HUES48 (cell line): ENCODE results near the gene PEX26.
"Not testable (repeated sequence)": the region's sequence is repeated elsewhere in the genome, so short reads cannot be mapped to it uniquely, and the experiment has no call there.

Source experiments
- H3K27ac ChIP-seq: one replicate; pipeline ENCODE4 v1.7.0; 2013; ENCODE audit warnings: low read depth, low read length, inconsistent platforms
- H3K27me3 ChIP-seq: 2 replicates; pipeline ENCODE4 v1.6.1; 2013; ENCODE audit warnings: mild to moderate bottlenecking, low read length; ENCODE audit not compliant: control insufficient read depth, insufficient read depth
- H3K36me3 ChIP-seq: 2 replicates; pipeline ENCODE4 v1.6.1; 2013; ENCODE audit warnings: low read length; ENCODE audit not compliant: control insufficient read depth, insufficient read depth
- H3K4me1 ChIP-seq: 2 replicates; pipeline ENCODE4 v1.6.1; 2013; ENCODE audit warnings: mild to moderate bottlenecking, low read length; ENCODE audit not compliant: control insufficient read depth, insufficient read depth
- H3K4me3 ChIP-seq: 2 replicates; pipeline ENCODE4 v1.5.1; 2013; ENCODE audit warnings: mild to moderate bottlenecking, low read depth, low read length
- H3K9ac ChIP-seq: 2 replicates; pipeline ENCODE4 v1.6.1; 2013; ENCODE audit warnings: mild to moderate bottlenecking, low read depth, low read length, moderate library complexity
- H3K9me3 ChIP-seq: 2 replicates; pipeline ENCODE4 v1.6.1; 2013; ENCODE audit warnings: low read length; ENCODE audit not compliant: control insufficient read depth, insufficient read depth

The PEX26 gene

DNA sequence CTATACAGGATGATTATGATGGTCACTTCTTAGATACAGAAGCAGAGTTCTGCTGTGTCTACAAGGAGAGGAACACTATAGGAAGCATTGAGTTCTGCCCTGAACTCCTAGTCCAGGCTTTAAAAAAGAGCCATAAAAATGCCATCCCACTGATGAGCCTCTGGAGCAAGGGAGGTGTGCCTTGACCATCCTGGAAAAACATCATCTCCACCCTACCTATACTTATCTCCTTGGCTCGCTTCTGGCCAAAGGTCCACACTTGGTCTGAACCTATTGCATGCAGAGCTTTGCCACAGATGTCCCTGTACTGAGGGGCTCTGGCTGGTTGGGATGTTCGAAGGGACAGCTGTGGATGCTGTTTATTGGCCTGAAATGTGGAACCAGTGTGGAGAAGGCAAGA lies 4.3 kb upstream of the PEX26 start:
- H3K27me3 ChIP-seq, result no peaks in the 10 kb centered on the region
- H3K36me3 ChIP-seq, result no peaks in the 10 kb centered on the region
- H3K4me3 ChIP-seq, result no peak overlapping the region
- H3K9me3 ChIP-seq, result no peaks in the 10 kb centered on the region
- H3K27ac ChIP-seq, result no peak overlapping the region
- H3K4me1 ChIP-seq, result peaks cover 5% of the 10 kb centered on the region
- no peak overlapping the region for H3K9ac ChIP-seq

DNA sequence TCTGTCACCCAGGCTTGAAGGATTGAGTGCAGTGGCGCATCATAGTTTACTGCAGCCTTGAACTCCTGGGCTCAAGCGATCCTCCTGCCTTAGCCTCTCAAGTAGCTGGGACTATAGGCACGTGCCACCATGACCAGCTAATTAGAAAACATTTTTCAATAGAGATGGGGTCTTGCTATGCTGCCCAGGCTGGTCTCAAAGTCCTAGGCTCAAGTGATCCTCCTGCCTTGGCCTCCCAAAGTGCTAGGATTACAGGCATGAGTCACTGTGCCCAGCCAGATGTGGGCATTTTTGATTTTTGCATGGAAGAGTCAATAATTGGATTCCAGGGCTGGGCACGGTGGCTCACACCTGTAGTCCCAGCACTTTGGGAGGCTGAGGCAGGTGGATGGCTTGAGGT lies 3.9 kb upstream of the PEX26 start:
- not testable (repeated sequence) for H3K36me3 ChIP-seq, H3K9ac ChIP-seq, H3K4me1 ChIP-seq, H3K9me3 ChIP-seq, H3K4me3 ChIP-seq, H3K27me3 ChIP-seq, H3K27ac ChIP-seq

DNA sequence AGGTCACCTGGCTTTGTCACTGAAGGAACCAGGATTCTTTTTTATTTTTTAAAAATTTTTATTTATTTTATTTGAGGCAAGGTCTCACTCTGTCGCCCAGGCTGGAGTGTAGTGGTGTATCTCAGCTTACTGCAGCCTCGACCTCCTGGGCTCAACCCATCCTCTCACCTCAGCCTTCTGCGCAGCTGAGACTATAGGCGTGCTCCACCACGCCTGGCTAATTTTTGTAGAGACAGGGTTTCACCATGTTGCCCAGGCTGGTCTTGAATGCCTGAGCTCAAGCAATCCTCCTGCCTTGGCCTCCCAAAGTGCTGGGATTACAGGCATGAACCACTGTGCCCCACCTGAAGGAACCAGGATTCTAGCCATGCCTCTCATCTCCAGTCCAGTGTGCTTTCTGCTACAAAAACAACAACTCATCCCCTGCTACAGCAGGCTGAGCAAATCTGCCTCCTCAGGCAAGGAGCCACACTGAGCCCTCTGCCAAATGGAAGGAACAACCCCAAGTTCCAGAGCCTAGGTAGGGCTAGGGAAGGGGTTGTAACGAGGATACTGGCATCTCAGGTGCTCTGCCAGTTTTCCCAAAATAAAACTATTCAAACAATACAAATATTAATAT lies 2.6 kb upstream of the PEX26 start:
- H3K27ac ChIP-seq, result no peak overlapping the region
- H3K4me3 ChIP-seq, result no peak overlapping the region
- no peaks in the 10 kb centered on the region for H3K9me3 ChIP-seq
- H3K27me3 ChIP-seq, result no peaks in the 10 kb centered on the region
- peaks cover 9% of the 10 kb centered on the region for H3K36me3 ChIP-seq
- H3K9ac ChIP-seq, result no peak overlapping the region
- peaks cover 5% of the 10 kb centered on the region for H3K4me1 ChIP-seq

DNA sequence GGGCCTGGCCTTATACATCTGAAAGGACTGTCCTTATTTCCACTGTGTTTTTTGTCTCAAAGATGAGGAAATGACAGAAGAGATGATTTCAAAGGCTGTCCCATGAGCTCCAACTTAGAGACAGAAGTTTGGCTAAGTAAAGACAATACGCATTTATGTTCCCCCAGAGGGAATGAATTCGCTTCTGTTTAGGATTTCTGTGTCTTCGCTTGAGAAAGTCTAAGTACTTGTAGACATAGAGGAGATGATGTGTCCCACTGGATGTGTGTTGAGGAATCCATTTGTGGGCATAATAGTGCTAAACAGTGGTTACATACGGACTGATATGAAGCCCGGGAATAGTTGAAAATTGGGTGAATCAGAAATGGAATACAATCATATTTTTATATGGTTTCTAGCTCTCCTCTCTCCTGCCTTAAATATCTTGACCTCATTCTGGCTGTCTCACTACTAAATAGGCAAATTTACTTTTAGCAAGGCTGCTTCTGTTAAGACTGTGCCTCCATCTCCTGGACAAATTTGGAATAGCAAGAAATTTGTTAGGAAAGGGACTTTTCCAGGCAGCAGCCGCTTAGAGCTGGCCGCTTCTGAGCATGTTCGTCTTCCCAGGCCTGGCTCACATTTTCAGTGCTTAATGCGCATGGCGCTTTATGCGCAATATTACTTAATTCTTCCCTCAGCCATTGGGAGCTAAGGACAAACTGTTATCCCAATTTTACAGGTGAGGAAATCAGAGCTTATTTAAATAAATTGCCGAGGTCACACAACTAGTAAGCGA lies 1.9 kb upstream of the PEX26 start:
- Histone ChIP-seq H3K9me3 (no peaks in the 10 kb centered on the region), H3K9ac (no peak overlapping the region), H3K4me1 (peaks cover 5% of the 10 kb centered on the region), H3K36me3 (peaks cover 15% of the 10 kb centered on the region), H3K27ac (peak overlapping the region; percentile 4), H3K4me3 (no peak overlapping the region), H3K27me3 (no peaks in the 10 kb centered on the region)

DNA sequence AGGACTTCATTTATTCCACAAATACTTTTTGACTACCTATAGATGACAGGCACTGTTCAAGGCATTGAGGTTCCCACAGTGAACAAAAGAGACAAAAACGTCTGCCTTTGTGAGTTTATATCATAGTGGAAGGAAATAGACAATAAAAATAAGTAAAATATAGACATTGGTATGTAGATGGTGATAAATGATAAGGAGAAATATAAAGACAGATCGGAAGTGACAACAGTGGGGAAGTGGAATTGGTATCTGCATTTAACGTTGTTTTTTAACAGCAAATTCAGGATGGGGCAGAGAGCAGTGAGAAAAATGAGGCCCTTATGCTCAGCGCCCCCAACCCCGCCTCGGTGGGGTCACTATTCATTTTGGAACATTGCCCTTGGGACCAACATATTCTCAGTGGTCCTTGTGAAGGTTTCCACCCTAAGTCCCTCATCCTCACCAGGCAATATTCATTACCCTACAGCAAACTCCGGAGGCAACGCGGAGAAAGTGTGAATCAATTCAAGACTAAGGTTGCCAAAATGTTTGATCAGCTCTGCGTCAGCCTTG lies 627 bp upstream of the PEX26 start:
- Histone ChIP-seq H3K9ac (peak overlapping the region; percentile 24; the same call in 1 of the 2 replicates), H3K36me3 (peaks cover 28% of the 10 kb centered on the region), H3K27ac (peak overlapping the region; percentile 59), H3K9me3 (no peaks in the 10 kb centered on the region), H3K4me3 (peak overlapping the region; percentile 100), H3K4me1 (peaks cover 5% of the 10 kb centered on the region), H3K27me3 (no peaks in the 10 kb centered on the region)

- peak overlapping the region; percentile 100 for H3K4me3 ChIP-seq
- H3K36me3 ChIP-seq, result peaks cover 41% of the 10 kb centered on the region
- peak overlapping the region; percentile 81 for H3K27ac ChIP-seq
- H3K27me3 ChIP-seq, result no peaks in the 10 kb centered on the region
- no peaks in the 10 kb centered on the region for H3K9me3 ChIP-seq
- peak overlapping the region; percentile 95 for H3K9ac ChIP-seq
- peaks cover 5% of the 10 kb centered on the region for H3K4me1 ChIP-seq
Observed at GRCh38 chr22:18078329-18079041, 695 bp downstream of the PEX26 start.

- Histone ChIP-seq H3K36me3 (peaks cover 48% of the 10 kb centered on the region), H3K9ac (no peak overlapping the region), H3K4me3 (no peak overlapping the region)
Observed at GRCh38 chr22:18079706-18080233, 2.0 kb downstream of the PEX26 start.

GRCh38 chr22:18081416-18081815 lies 3.6 kb downstream of the PEX26 start:
- H3K4me3 ChIP-seq, result no peak overlapping the region
- no peaks in the 10 kb centered on the region for H3K27me3 ChIP-seq
- no peak overlapping the region for H3K9ac ChIP-seq
- H3K9me3 ChIP-seq, result no peaks in the 10 kb centered on the region
- peaks cover 62% of the 10 kb centered on the region for H3K36me3 ChIP-seq
- H3K27ac ChIP-seq, result no peak overlapping the region
- peaks cover 5% of the 10 kb centered on the region for H3K4me1 ChIP-seq

More at GRCh38 chr22:18079706-18080233, 2.0 kb downstream of the PEX26 start:
- Histone ChIP-seq H3K27me3 (no peaks in the 10 kb centered on the region), H3K4me1 (peaks cover 5% of the 10 kb centered on the region), H3K9me3 (no peaks in the 10 kb centered on the region), H3K27ac (no peak overlapping the region)

- no peak overlapping the region for H3K9ac ChIP-seq
- no peaks in the 10 kb centered on the region for H3K9me3 ChIP-seq
- H3K4me1 ChIP-seq, result no peaks in the 10 kb centered on the region
- H3K4me3 ChIP-seq, result no peak overlapping the region
- H3K27ac ChIP-seq, result no peak overlapping the region
- H3K36me3 ChIP-seq, result peaks cover 71% of the 10 kb centered on the region
- H3K27me3 ChIP-seq, result no peaks in the 10 kb centered on the region
Observed at GRCh38 chr22:18082467-18082866, 4.7 kb downstream of the PEX26 start.

- H3K4me1 ChIP-seq, result no peaks in the 10 kb centered on the region
- no peak overlapping the region for H3K4me3 ChIP-seq
- H3K27ac ChIP-seq, result no peak overlapping the region
- no peak overlapping the region for H3K9ac ChIP-seq
- H3K36me3 ChIP-seq, result peaks cover 80% of the 10 kb centered on the region
- no peaks in the 10 kb centered on the region for H3K9me3 ChIP-seq
- no peaks in the 10 kb centered on the region for H3K27me3 ChIP-seq
Observed at GRCh38 chr22:18083406-18083805, 5.6 kb downstream of the PEX26 start.
